ENCODE measurements around the gene GPR141.

The GPR141 gene

DNA sequence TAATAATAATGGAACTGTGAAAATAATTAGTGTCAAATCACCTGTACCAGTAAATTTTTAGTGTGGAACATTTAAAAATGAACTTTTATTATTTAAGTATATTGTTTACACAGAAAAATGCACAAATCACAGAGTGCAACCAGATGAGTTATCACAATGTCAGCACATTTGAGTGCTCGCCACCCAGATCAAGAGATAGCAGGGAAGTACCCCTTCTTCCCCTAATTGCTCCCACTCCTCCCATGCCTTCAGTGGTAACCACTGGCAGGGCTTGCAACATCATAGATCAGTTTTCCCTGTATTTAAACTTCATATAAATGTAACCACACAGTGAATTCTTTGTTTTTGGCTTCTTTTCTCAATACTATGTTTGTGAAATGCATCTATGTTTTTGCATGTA lies 7.8 kb upstream of the GPR141 start:
- no peak overlapping the region for H2AFZ ChIP-seq (ENCODE audit: low read length)
- H3F3A ChIP-seq (ENCODE audit: insufficient read depth, low read length): no peaks in the 10 kb centered on the region
- no peaks in the 10 kb centered on the region for H3K79me2 ChIP-seq (ENCODE audit: low read length)
- no peaks in the 10 kb centered on the region for H4K20me1 ChIP-seq (ENCODE audit: insufficient read depth, low read length)
- H3K4me1 ChIP-seq (ENCODE audit: low read length): no peaks in the 10 kb centered on the region
- DNase-seq: no peak
- H3K9ac ChIP-seq (ENCODE audit: low read length): no peak overlapping the region
- TF ChIP-seq, protein P1, sequence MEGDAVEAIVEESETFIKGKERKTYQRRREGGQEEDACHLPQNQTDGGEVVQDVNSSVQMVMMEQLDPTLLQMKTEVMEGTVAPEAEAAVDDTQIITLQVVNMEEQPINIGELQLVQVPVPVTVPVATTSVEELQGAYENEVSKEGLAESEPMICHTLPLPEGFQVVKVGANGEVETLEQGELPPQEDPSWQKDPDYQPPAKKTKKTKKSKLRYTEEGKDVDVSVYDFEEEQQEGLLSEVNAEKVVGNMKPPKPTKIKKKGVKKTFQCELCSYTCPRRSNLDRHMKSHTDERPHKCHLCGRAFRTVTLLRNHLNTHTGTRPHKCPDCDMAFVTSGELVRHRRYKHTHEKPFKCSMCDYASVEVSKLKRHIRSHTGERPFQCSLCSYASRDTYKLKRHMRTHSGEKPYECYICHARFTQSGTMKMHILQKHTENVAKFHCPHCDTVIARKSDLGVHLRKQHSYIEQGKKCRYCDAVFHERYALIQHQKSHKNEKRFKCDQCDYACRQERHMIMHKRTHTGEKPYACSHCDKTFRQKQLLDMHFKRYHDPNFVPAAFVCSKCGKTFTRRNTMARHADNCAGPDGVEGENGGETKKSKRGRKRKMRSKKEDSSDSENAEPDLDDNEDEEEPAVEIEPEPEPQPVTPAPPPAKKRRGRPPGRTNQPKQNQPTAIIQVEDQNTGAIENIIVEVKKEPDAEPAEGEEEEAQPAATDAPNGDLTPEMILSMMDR (IDR thresholded peaks at IDR 0.05; ENCODE audit: low read length): no peak
- no peak for TF ChIP-seq EZH2phosphoT487 (IDR thresholded peaks at IDR 0.05; ENCODE audit: low read length)
- TF ChIP-seq EZH2 (optimal IDR thresholded peaks at IDR 0.05; ENCODE audit: low read depth, low read length): no peak
- no peak overlapping the region for H3K27ac ChIP-seq (ENCODE audit: low read length)
- no peak overlapping the region for H3K4me3 ChIP-seq (ENCODE audit: low read length)
- H3K36me3 ChIP-seq (replicated peaks; ENCODE audit: insufficient read depth, low read length): no peaks in the 10 kb centered on the region
- H3K9me2 ChIP-seq (replicated peaks; ENCODE audit: insufficient read depth, low read length): no peaks in the 10 kb centered on the region
- no peaks in the 10 kb centered on the region for H3K9me3 ChIP-seq (replicated peaks; ENCODE audit: insufficient read depth, low read length)
- H3K4me2 ChIP-seq (ENCODE audit: low read depth, low read length): no peak overlapping the region
- no peaks in the 10 kb centered on the region for H3K27me3 ChIP-seq (replicated peaks; ENCODE audit: insufficient read depth, low read length)

DNA sequence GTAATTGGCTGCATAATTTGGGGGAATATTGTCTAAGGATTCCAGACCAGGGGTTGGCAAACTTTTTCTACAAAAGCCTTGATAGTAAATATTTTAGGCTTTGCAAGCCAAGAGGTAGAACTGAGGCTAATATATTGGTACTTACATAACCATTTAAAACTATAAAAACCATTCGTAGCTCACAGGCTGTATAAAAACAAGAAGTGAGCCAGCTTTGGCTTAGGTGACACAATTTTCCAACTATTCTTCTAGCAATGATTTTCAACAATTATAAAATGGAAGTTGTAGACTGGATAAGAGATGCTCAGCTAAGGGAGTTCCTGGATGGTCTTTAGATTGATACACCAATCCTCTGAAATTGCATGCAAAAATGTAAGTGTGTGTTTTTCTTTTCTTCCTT lies 1.4 kb downstream of the GPR141 start:
- H3K9me2 ChIP-seq (replicated peaks; ENCODE audit: insufficient read depth, low read length): no peaks in the 10 kb centered on the region
- no peak overlapping the region for H2AFZ ChIP-seq (ENCODE audit: low read length)
- no peaks in the 10 kb centered on the region for H4K20me1 ChIP-seq (ENCODE audit: insufficient read depth, low read length)
- TF ChIP-seq EZH2phosphoT487 (IDR thresholded peaks at IDR 0.05; ENCODE audit: low read length) (no peak), EZH2 (optimal IDR thresholded peaks at IDR 0.05; ENCODE audit: low read depth, low read length) (no peak)
- TF ChIP-seq, protein P1 (IDR thresholded peaks at IDR 0.05; ENCODE audit: low read length): no peak
- H3K9me3 ChIP-seq (replicated peaks; ENCODE audit: insufficient read depth, low read length): no peaks in the 10 kb centered on the region
- H3K9ac ChIP-seq (ENCODE audit: low read length): no peak overlapping the region
- no peak overlapping the region for H3K27ac ChIP-seq (ENCODE audit: low read length)
- no peaks in the 10 kb centered on the region for H3K79me2 ChIP-seq (ENCODE audit: low read length)
- peaks cover 4% of the 10 kb centered on the region; the same call in 1 of the 2 replicates for H3F3A ChIP-seq (ENCODE audit: insufficient read depth, low read length)
- no peaks in the 10 kb centered on the region for H3K36me3 ChIP-seq (replicated peaks; ENCODE audit: insufficient read depth, low read length)
- H3K27me3 ChIP-seq (replicated peaks; ENCODE audit: insufficient read depth, low read length): no peaks in the 10 kb centered on the region
- DNase-seq: no peak
- H3K4me1 ChIP-seq (ENCODE audit: low read length): peaks cover 14% of the 10 kb centered on the region
- no peak overlapping the region for H3K4me3 ChIP-seq (ENCODE audit: low read length)
- H3K4me2 ChIP-seq (ENCODE audit: low read depth, low read length): no peak overlapping the region

DNA sequence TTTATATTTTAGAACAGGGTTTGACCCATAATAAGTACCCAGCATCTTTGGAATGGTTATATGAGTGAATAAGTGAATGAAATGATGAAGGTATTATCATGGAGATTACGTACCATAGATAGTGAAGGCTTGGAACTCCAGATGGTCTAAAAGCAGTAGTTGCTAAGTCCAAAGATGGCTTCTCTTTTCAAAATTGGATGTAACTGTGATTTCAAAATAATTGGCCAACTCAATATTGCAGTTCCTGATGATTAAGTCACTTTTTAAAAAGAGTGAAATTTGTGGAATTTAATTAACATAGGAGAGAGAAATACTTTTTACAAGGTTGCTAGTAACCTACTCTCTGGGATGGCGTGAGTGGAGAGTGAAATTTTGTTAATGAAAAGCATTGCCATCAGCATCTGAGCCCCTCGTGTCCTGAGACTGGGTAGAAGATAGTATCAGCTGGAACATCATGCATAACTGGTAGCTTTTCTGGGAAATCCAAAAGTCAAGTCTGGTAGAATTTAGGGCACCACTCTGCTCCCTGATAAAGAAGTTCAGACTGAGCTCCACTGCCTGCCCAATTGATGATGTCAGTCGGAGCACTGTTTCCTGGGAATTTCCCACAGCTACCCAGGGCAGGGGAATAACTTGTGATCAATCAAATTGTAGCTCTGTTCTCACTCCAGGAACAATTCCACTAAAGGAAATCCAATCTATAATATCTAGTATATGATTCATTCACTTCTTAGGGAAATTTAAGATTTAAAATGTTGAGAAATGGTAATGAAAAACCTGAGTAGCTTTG lies 3.2 kb downstream of the GPR141 start:
- Histone ChIP-seq H3K79me2 (ENCODE audit: low read length) (no peaks in the 10 kb centered on the region), H3K4me1 (ENCODE audit: low read length) (peaks cover 14% of the 10 kb centered on the region), H3K27ac (ENCODE audit: low read length) (no peak overlapping the region), H3K4me2 (ENCODE audit: low read depth, low read length) (no peak overlapping the region), H3K9ac (ENCODE audit: low read length) (no peak overlapping the region), H4K20me1 (ENCODE audit: insufficient read depth, low read length) (no peaks in the 10 kb centered on the region), H3K4me3 (ENCODE audit: low read length) (no peak overlapping the region), H3K9me3 (replicated peaks; ENCODE audit: insufficient read depth, low read length) (no peaks in the 10 kb centered on the region), H3K9me2 (replicated peaks; ENCODE audit: insufficient read depth, low read length) (no peaks in the 10 kb centered on the region), H3F3A (ENCODE audit: insufficient read depth, low read length) (no peaks in the 10 kb centered on the region), H2AFZ (ENCODE audit: low read length) (no peak overlapping the region), H3K27me3 (replicated peaks; ENCODE audit: insufficient read depth, low read length) (no peaks in the 10 kb centered on the region), H3K36me3 (replicated peaks; ENCODE audit: insufficient read depth, low read length) (no peaks in the 10 kb centered on the region)
- TF ChIP-seq, protein P1 (IDR thresholded peaks at IDR 0.05; ENCODE audit: low read length): no peak
- TF ChIP-seq EZH2phosphoT487 (IDR thresholded peaks at IDR 0.05; ENCODE audit: low read length) (no peak), EZH2 (optimal IDR thresholded peaks at IDR 0.05; ENCODE audit: low read depth, low read length) (no peak)
- no peak for DNase-seq

Measured in MM.1S (cell line).